Neuronal stem cell (in vitro differentiated cells): ENCODE data around the gene PIGR.

ENCODE experiments used
- DNase-seq: peaks from one replicate; pipeline ENCODE4 v3.0.0-alpha.2; 2013; ENCODE audit warnings: low spot score
- H2AFZ ChIP-seq: one replicate; pipeline ENCODE4 v1.6.1; 2013; ENCODE audit warnings: mild to moderate bottlenecking, low read length, inconsistent platforms
- H2AK5ac ChIP-seq: 2 replicates; pipeline ENCODE4 v1.6.1; 2013; ENCODE audit warnings: low read depth, mild to moderate bottlenecking, inconsistent platforms, low read length, moderate library complexity, mixed read lengths
- H2BK120ac ChIP-seq: 2 replicates; pipeline ENCODE4 v1.6.1; 2013; ENCODE audit warnings: low read depth, mild to moderate bottlenecking, inconsistent platforms, low read length, moderate library complexity, mixed read lengths
- H2BK12ac ChIP-seq: one replicate; pipeline ENCODE4 v1.6.1; 2013; ENCODE audit warnings: low read length, inconsistent platforms
- H2BK15ac ChIP-seq: 2 replicates; pipeline ENCODE4 v1.6.1; 2013; ENCODE audit warnings: mild to moderate bottlenecking, low read length, inconsistent platforms, mixed read lengths
- H2BK5ac ChIP-seq: one replicate; pipeline ENCODE4 v1.6.1; 2013; ENCODE audit warnings: inconsistent platforms, mild to moderate bottlenecking, low read length, moderate library complexity
- H3K14ac ChIP-seq: one replicate; pipeline ENCODE4 v1.6.1; 2013; ENCODE audit warnings: low read length, inconsistent platforms
- H3K18ac ChIP-seq: 2 replicates; pipeline ENCODE4 v1.6.1; 2013; ENCODE audit warnings: low read length, inconsistent platforms
- H3K23ac ChIP-seq: 2 replicates; pipeline ENCODE4 v1.6.1; 2013; ENCODE audit warnings: low read depth, mild to moderate bottlenecking, mixed read lengths, low read length, inconsistent platforms; ENCODE audit not compliant: poor library complexity
- H3K27ac ChIP-seq: replicated peaks from 3 replicates; pipeline ENCODE4 v1.5.1; 2013; ENCODE audit warnings: low read length, inconsistent platforms
- H3K27me3 ChIP-seq, 3 experiments: 2 replicates each; pipeline ENCODE4 v1.6.1; 2013; ENCODE audit warnings: low read length in 3 of 3, mild to moderate bottlenecking in 2 of 3, inconsistent platforms in 1 of 3, low read depth in 1 of 3, mixed read lengths in 1 of 3, moderate library complexity in 1 of 3; ENCODE audit not compliant: control insufficient read depth in 3 of 3, insufficient read depth in 3 of 3
- H3K36me3 ChIP-seq, 2 donors: replicated peaks in 1 of 2; 2 replicates each; pipeline ENCODE4 v1.6.1; 2013; ENCODE audit warnings: low read length in 2 of 2; ENCODE audit not compliant: control insufficient read depth in 2 of 2, insufficient read depth in 2 of 2
- H3K4ac ChIP-seq: 2 replicates; pipeline ENCODE4 v1.6.1; 2013; ENCODE audit warnings: inconsistent platforms, mild to moderate bottlenecking, low read length, moderate library complexity
- H3K4me1 ChIP-seq, 2 donors: 1 replicate in 1 of 2; 2 replicates in 1 of 2; pipeline ENCODE4 v1.6.1; 2013; ENCODE audit warnings: low read length in 2 of 2, low read depth in 1 of 2; ENCODE audit not compliant: control insufficient read depth in 2 of 2, insufficient read depth in 1 of 2
- H3K4me2 ChIP-seq: one replicate; pipeline ENCODE4 v1.6.1; 2013; ENCODE audit warnings: mild to moderate bottlenecking, low read length, inconsistent platforms; ENCODE audit not compliant: insufficient read depth, poor library complexity, severe bottlenecking
- H3K4me3 ChIP-seq, 2 donors: 2 replicates each; pipeline ENCODE4 v1.5.1; 2013; ENCODE audit warnings: low read length in 2 of 2, mild to moderate bottlenecking in 2 of 2, inconsistent platforms in 1 of 2, moderate library complexity in 1 of 2
- H3K79me1 ChIP-seq: one replicate; pipeline ENCODE4 v1.6.1; 2013; ENCODE audit warnings: low read depth, mild to moderate bottlenecking, inconsistent platforms, low read length, moderate library complexity
- H3K9ac ChIP-seq: one replicate; pipeline ENCODE4 v1.6.1; 2013; ENCODE audit warnings: mild to moderate bottlenecking, low read depth, low read length, inconsistent platforms; ENCODE audit not compliant: poor library complexity
- H3K9me3 ChIP-seq, 2 donors: replicated peaks in 1 of 2; 2 replicates each; pipeline versions ENCODE3 to v1.6.1; 2013; ENCODE audit warnings: low read length in 2 of 2, mild to moderate bottlenecking in 2 of 2, inconsistent platforms in 1 of 2, low read depth in 1 of 2, mixed read lengths in 1 of 2, moderate library complexity in 1 of 2; ENCODE audit not compliant: control insufficient read depth in 2 of 2, insufficient read depth in 1 of 2
- H4K8ac ChIP-seq: one replicate; pipeline ENCODE4 v1.6.1; 2013; ENCODE audit warnings: low read depth, mild to moderate bottlenecking, inconsistent platforms, low read length, moderate library complexity
- H4K91ac ChIP-seq: one replicate; pipeline ENCODE4 v1.6.1; 2013; ENCODE audit warnings: low read length, low read depth, mild to moderate bottlenecking, inconsistent platforms; ENCODE audit not compliant: poor library complexity
- WGBS, 2 donors: extraction: QIAGEN DNeasy Blood & Tissue Kit; methylation state at CpG; one replicate each; pipeline ENCODE4 v1.1.7; 2013; ENCODE audit warnings: missing lambda C conversion rate in 2 of 2, mixed read lengths in 1 of 2; ENCODE audit not compliant: insufficient read length in 2 of 2, insufficient replicate concordance in 1 of 2; ENCODE audit errors: extremely low coverage in 2 of 2; 5-methylcytosine and 5-hydroxymethylcytosine counted together

The PIGR gene

DNA sequence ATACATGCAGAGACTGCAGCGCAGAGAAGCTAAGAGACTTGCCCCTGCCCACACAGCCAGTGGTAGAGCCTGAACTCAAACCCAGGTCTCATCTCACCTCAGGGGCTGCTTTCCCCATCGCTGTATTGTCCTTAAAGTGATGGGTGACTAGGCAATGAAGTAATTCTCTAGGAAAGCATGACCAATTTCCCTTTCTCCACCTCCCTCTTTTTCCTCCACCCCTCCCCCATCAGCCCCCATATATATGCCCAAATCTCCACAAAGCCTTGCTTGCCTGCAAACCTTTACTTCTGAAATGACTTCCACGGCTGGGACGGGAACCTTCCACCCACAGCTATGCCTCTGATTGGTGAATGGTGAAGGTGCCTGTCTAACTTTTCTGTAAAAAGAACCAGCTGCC lies 49.1 kb downstream of the PIGR start, which contains the start of gene IL24:
TSS of gene IL24 (plus strand) at position 269 of the 400 bp plus-strand sequence. CDS start 390 bp downstream, outside the sequence.
- Histone ChIP-seq H2BK12ac (no peak within 1 kb of the TSS), H3K18ac (no peak within 1 kb of the TSS), H3K9me3 (no peaks in the 10 kb centered on the region), H2AK5ac (no peak within 1 kb of the TSS), H2BK5ac (no peak within 1 kb of the TSS), H3K4ac (no peak within 1 kb of the TSS), H3K9ac (no peak within 1 kb of the TSS), H2BK120ac (no peak within 1 kb of the TSS), H2BK15ac (no peak within 1 kb of the TSS), H3K4me1 (peaks cover 0 to 6% of the 10 kb centered on the region in 2 donors), H3K79me1 (no peaks in the 10 kb centered on the region), H3K36me3 (no peaks in the 10 kb centered on the region), H3K4me3 (no peak within 1 kb of the TSS), H3K27me3 (peaks cover 0 to 10% (median 0%) of the 10 kb centered on the region in 3 experiments), H3K14ac (no peak within 1 kb of the TSS), H4K91ac (no peak within 1 kb of the TSS), H3K27ac (no peak within 1 kb of the TSS), H2AFZ (no peak within 1 kb of the TSS), H3K4me2 (no peak within 1 kb of the TSS), H4K8ac (no peak within 1 kb of the TSS), H3K23ac (no peak within 1 kb of the TSS)
- DNase-seq = no peak
- no CpG with 5 or more reads among the region's 4 CpGs for WGBS, 2 donors

DNA sequence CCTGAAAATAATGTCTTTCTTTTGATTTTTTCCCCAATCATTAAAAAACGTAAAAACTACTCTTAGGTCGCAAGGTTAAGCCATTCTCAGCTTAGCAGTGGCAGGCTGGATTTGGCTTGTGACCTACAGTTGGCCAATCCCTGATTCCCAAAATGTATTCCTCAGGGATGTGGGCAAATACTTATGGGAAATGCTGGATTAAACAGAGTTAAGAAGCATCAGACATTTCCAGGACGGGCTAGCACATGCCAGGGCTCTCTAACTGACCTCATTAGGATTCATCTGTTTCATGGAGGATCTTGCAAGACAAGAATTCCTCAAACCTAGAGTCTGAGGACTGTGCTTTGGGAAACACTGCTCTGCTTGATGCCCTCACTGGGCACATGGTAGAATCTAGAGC lies 50.0 kb downstream of the PIGR start:
- peaks cover 0 to 6% of the 10 kb centered on the region in 2 donors for H3K4me1 ChIP-seq

DNA sequence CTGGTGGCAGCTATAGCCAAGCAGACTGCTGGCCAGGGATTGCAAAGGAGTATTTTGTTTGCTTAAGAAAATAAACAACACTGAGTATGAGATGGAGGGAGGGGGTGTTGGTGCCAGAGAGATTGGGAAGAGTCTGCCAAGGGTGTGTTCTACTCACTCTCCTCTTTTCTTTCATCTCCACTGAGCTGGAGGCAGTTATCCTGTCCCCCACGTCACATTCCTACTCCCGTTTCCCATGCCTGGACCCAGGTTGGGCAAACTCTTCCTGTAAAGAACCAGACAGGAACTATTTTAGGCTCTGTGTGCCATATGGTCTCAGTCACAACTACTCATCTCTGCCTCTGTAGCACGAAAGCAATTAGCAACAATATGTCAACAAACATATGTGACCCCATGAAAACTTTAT lies 50.4 kb downstream of the PIGR start:
- H2AK5ac ChIP-seq = no peak overlapping the region
- no peak overlapping the region for H2BK12ac ChIP-seq
- H3K27me3 ChIP-seq = peaks cover 0 to 10% (median 0%) of the 10 kb centered on the region in 3 experiments
- H4K91ac ChIP-seq = no peak overlapping the region
- no peaks in the 10 kb centered on the region for H3K36me3 ChIP-seq
- no peak for DNase-seq
- H3K9ac ChIP-seq = no peak overlapping the region
- no peak overlapping the region for H3K4me3 ChIP-seq
- no peak overlapping the region for H3K4ac ChIP-seq
- H3K27ac ChIP-seq = no peak overlapping the region
- no peak overlapping the region for H2BK120ac ChIP-seq
- no peak overlapping the region for H2BK5ac ChIP-seq
- no peak overlapping the region for H3K18ac ChIP-seq
- no peaks in the 10 kb centered on the region for H3K79me1 ChIP-seq
- WGBS, 2 donors = no CpG with 5 or more reads among the region's 3 CpGs
- no peak overlapping the region for H3K23ac ChIP-seq
- H3K9me3 ChIP-seq = no peaks in the 10 kb centered on the region
- H2AFZ ChIP-seq = no peak overlapping the region
- peaks cover 0 to 6% of the 10 kb centered on the region in 2 donors for H3K4me1 ChIP-seq
- no peak overlapping the region for H3K14ac ChIP-seq
- no peak overlapping the region for H3K4me2 ChIP-seq
- no peak overlapping the region for H4K8ac ChIP-seq
- H2BK15ac ChIP-seq = no peak overlapping the region

More for the DNA sequence above, 50.0 kb downstream of the PIGR start:
- Histone ChIP-seq H2BK12ac (no peak overlapping the region), H2BK15ac (no peak overlapping the region), H2AK5ac (no peak overlapping the region), H2BK5ac (no peak overlapping the region), H3K18ac (no peak overlapping the region), H3K27ac (no peak overlapping the region), H4K8ac (no peak overlapping the region), H3K14ac (no peak overlapping the region), H2AFZ (no peak overlapping the region), H3K27me3 (peaks cover 0 to 10% (median 0%) of the 10 kb centered on the region in 3 experiments), H3K9me3 (no peaks in the 10 kb centered on the region), H3K4me3 (no peak overlapping the region), H3K79me1 (no peaks in the 10 kb centered on the region), H3K23ac (no peak overlapping the region), H4K91ac (no peak overlapping the region), H3K9ac (no peak overlapping the region), H3K4ac (no peak overlapping the region), H3K36me3 (no peaks in the 10 kb centered on the region), H2BK120ac (no peak overlapping the region), H3K4me2 (no peak overlapping the region)
- no CpG with 5 or more reads among the region's 3 CpGs for WGBS, 2 donors
- no peak for DNase-seq

DNA sequence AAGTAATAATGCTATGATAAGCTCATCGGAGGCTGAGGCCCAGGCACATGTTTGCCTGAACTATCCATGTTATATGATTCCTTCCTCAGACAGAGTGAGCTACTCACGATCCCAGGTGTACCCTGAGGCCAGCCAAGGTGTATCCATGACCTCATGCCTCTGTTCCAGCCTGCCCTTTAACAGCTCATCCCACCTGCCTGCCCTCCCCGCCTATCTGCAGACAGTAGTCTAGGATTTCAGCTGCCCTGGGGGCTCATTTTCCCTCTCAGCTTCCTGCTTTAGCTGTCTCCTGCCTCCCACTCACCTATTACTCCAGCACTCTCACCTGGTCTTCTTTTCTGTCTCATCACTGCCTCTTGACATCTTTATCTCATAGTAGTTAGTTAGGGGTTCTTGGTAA lies 50.9 kb downstream of the PIGR start:
- Histone ChIP-seq H3K14ac (no peak overlapping the region), H3K36me3 (no peaks in the 10 kb centered on the region), H3K27ac (no peak overlapping the region), H2AFZ (no peak overlapping the region), H3K4me2 (no peak overlapping the region), H2AK5ac (no peak overlapping the region), H3K4me3 (no peak overlapping the region), H2BK120ac (no peak overlapping the region), H3K79me1 (no peaks in the 10 kb centered on the region), H3K23ac (no peak overlapping the region), H3K4ac (no peak overlapping the region), H3K18ac (no peak overlapping the region), H2BK12ac (no peak overlapping the region), H3K9ac (no peak overlapping the region), H2BK15ac (no peak overlapping the region), H2BK5ac (no peak overlapping the region), H3K9me3 (no peaks in the 10 kb centered on the region), H4K8ac (no peak overlapping the region), H3K27me3 (peaks cover 0 to 10% (median 0%) of the 10 kb centered on the region in 3 experiments), H4K91ac (no peak overlapping the region), H3K4me1 (peaks cover 0 to 6% of the 10 kb centered on the region in 2 donors)
- DNase-seq = no peak
- no CpG with 5 or more reads among the region's 3 CpGs for WGBS, 2 donors
